Thoracic aorta (tissue), 2 donors: ENCODE results near the gene GATB. TPM values are rescaled to one million over a fixed set of nuclear protein-coding genes. Genes with fewer than 3 reads are reported as not detected.

Experiments
- ATAC-seq: fragments of 150-250 bp; one replicate; pipeline ENCODE4 v1.8.0; 2017; ENCODE audit warnings: low read depth; ENCODE audit not compliant: insufficient number of reproducible peaks, low FRiP score
- DNase-seq: peaks from one replicate; pipeline ENCODE4 v3.0.0-alpha.2; 2020; ENCODE audit warnings: low spot score
- H3K27ac ChIP-seq, 2 donors: fragments of 200-600 bp; sonication (generic); 1 replicate in 1 of 2; 2 replicates in 1 of 2; pipeline ENCODE4 v1.5.1; 2016; ENCODE audit warnings: mild to moderate bottlenecking in 2 of 2, moderate library complexity in 2 of 2
- H3K27me3 ChIP-seq: fragments of 200-600 bp; sonication (generic); replicated peaks from 2 replicates; pipeline ENCODE4 v1.6.0; 2016; ENCODE audit warnings: mild to moderate bottlenecking; ENCODE audit not compliant: insufficient read depth
- H3K36me3 ChIP-seq: fragments of 200-600 bp; sonication (generic); one replicate; pipeline ENCODE4 v1.5.1; 2016
- H3K4me1 ChIP-seq, 2 donors: fragments of 200-600 bp; sonication (generic); 1 replicate in 1 of 2; 2 replicates in 1 of 2; pipeline versions ENCODE4 v1.5.1 to v1.6.0; 2016; ENCODE audit warnings: low read depth in 2 of 2, mild to moderate bottlenecking in 1 of 2; ENCODE audit not compliant: control insufficient read depth in 1 of 2
- H3K4me3 ChIP-seq: fragments of 200-600 bp; sonication (generic); 2 replicates; pipeline ENCODE4 v1.5.1; 2016; ENCODE audit warnings: mild to moderate bottlenecking
- H3K9me3 ChIP-seq: fragments of 200-600 bp; sonication (generic); 2 replicates; pipeline ENCODE4 v1.5.1; 2016
- CTCF ChIP-seq: fragments of 200-600 bp; sonication (generic); IDR thresholded peaks from one replicate; pipeline ENCODE4 v1.5.1; 2019; ENCODE audit warnings: antibody characterized with exemption
- total RNA-seq, 2 donors: library from RNA; depleted of rRNA; stranded (reverse); fragments of >200 nt; gene quantifications; one replicate each; pipeline versions ENCODE4 v1.1.0 to v1.2.3, GENCODE V29; 2016

The GATB gene
- total RNA-seq = 10 to 100 TPM in 1 of 2 donors, 1 to 10 TPM in 1; 7.7 to 27.2 TPM

GRCh38 chr4:151760712-151761661 lies at the start of gene GATB:
Gene GATB (minus strand): TSS chr4:151761007. CDS start chr4:151760982, 25 bp downstream.
- Histone ChIP-seq H3K4me1 (peaks cover 3 to 12% of the 10 kb centered on the region in 2 donors), H3K27ac (peak within 1 kb of the TSS in 1 of 2 donors; percentile 54), H3K36me3 (no peaks in the 10 kb centered on the region), H3K27me3 (no peaks in the 10 kb centered on the region), H3K9me3 (no peaks in the 10 kb centered on the region), H3K4me3 (peak within 1 kb of the TSS; percentile 96)
- DNase-seq = peak; percentile 89
- TF ChIP-seq CTCF = peak; percentile 59
- peak; percentile 95 for ATAC-seq

- H3K9me3 ChIP-seq = no peaks in the 10 kb centered on the region
- H3K36me3 ChIP-seq = no peaks in the 10 kb centered on the region
- no peak overlapping the region for H3K4me3 ChIP-seq
- DNase-seq = no peak
- H3K4me1 ChIP-seq = peaks cover 3 to 13% of the 10 kb centered on the region in 2 donors
- ATAC-seq = no peak
- H3K27ac ChIP-seq = no peak overlapping the region
- TF ChIP-seq CTCF = no peak
- no peaks in the 10 kb centered on the region for H3K27me3 ChIP-seq
Measured at GRCh38 chr4:151810476-151810875, 49.7 kb upstream of the GATB start.

GRCh38 chr4:151809716-151810115 lies 48.9 kb upstream of the GATB start:
- H3K36me3 ChIP-seq = no peaks in the 10 kb centered on the region
- no peaks in the 10 kb centered on the region for H3K27me3 ChIP-seq
- no peak for ATAC-seq
- H3K27ac ChIP-seq = no peak overlapping the region
- H3K9me3 ChIP-seq = no peaks in the 10 kb centered on the region
- no peak overlapping the region for H3K4me3 ChIP-seq
- DNase-seq = no peak
- TF ChIP-seq CTCF = no peak
- peaks cover 3 to 13% of the 10 kb centered on the region in 2 donors for H3K4me1 ChIP-seq

- no peak for TF ChIP-seq CTCF
- H3K4me1 ChIP-seq = peaks cover 3 to 13% of the 10 kb centered on the region in 2 donors
- ATAC-seq = no peak
Measured at GRCh38 chr4:151808542-151808941, 47.7 kb upstream of the GATB start.

GRCh38 chr4:151808120-151808529 lies 47.3 kb upstream of the GATB start:
- H3K9me3 ChIP-seq = no peaks in the 10 kb centered on the region
- no peak for TF ChIP-seq CTCF
- H3K4me1 ChIP-seq = peaks cover 3 to 13% of the 10 kb centered on the region in 2 donors
- no peak overlapping the region for H3K27ac ChIP-seq
- no peak for ATAC-seq
- H3K4me3 ChIP-seq = no peak overlapping the region
- DNase-seq = no peak
- no peaks in the 10 kb centered on the region for H3K27me3 ChIP-seq
- no peaks in the 10 kb centered on the region for H3K36me3 ChIP-seq

More at GRCh38 chr4:151808542-151808941, 47.7 kb upstream of the GATB start:
- no peak overlapping the region for H3K4me3 ChIP-seq
- no peaks in the 10 kb centered on the region for H3K27me3 ChIP-seq
- no peak for DNase-seq
- no peaks in the 10 kb centered on the region for H3K36me3 ChIP-seq
- no peak overlapping the region for H3K27ac ChIP-seq
- H3K9me3 ChIP-seq = no peaks in the 10 kb centered on the region
